Tongue (tissue), 2 donors: Measurements from ENCODE around the gene NLRP5. TPM values are rescaled to one million over a fixed set of nuclear protein-coding genes. Genes with fewer than 3 reads are reported as not detected.
"Not testable (repeated sequence)": the region's sequence is repeated elsewhere in the genome, so short reads cannot be mapped to it uniquely, and the experiment has no call there.

Source experiments
- DNase-seq: peaks from one replicate; pipeline ENCODE4 v3.0.0-alpha.2; 2015
- total RNA-seq: library from RNA; depleted of rRNA; stranded (reverse); fragments of >200 nt; gene quantifications from one replicate; pipeline ENCODE4 v1.2.3, GENCODE V29; 2014

NLRP5 gene
- total RNA-seq, 1 donor from 2014 or later = not detected

- DNase-seq = peak; percentile 80
These were observed 89.9 kb downstream of the NLRP5 start for GRCh38 chr19:56076498-56076897.

DNA sequence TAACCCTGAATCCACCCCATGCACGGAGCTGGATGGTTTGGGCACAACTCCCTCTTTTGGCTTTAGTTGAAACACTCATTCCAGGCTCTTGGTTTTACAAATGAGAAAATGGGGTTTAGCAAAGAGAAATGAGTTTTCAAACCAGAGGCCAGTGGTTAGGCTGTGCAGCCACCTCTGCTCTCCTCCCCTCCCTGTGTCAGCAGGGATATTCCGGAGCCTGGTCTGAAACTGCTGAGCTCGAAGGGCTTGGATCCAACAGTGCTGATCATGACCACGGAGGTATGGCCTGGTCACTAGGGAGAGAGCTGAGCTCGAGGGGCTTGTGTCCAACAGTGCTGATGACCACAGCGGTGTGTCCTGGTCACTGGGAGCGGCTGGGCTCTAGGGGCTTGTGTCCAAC is 93.0 kb downstream of the NLRP5 start:
- no peak for DNase-seq

DNA sequence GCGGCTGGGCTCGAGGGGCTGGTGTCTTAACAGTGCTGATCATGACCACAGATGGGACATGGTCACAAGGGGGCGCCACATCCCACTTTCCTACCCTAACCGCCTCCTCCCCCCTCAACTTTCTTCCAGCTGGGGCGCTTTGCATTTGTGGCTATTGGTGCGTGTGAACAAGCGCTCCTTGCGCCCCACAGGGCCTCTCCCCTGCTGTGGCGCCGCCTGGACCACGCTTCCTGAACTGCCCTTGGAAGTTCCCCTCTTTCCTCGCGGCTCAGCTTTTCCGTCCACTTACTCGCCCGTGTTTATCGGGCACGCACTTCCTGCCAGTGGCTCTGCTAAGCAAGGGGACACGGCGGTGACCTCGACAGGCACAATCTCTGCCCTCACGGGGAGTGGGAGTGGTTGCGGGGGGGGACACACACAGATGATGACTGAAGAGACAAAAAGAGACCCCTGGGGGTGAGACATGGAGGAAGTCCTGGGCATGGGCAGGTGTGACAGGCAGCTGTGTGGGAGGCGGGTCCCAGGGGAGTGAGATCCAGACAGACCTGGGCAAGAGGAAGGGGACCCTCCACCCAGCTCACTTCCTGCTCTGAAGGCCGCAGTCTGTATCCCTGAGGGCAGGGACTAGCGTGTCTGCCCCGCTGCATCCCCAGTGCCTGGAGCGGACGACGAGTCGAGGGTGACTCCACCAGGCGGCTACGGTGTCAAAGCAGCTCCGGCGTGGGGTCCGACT is 94.3 kb downstream of the NLRP5 start:
- peak; percentile 76 for DNase-seq

- DNase-seq = no peak
These were observed 97.1 kb downstream of the NLRP5 start for GRCh38 chr19:56083668-56084067.

- DNase-seq = no peak
These were observed 98.4 kb downstream of the NLRP5 start for GRCh38 chr19:56084835-56085536.

DNA sequence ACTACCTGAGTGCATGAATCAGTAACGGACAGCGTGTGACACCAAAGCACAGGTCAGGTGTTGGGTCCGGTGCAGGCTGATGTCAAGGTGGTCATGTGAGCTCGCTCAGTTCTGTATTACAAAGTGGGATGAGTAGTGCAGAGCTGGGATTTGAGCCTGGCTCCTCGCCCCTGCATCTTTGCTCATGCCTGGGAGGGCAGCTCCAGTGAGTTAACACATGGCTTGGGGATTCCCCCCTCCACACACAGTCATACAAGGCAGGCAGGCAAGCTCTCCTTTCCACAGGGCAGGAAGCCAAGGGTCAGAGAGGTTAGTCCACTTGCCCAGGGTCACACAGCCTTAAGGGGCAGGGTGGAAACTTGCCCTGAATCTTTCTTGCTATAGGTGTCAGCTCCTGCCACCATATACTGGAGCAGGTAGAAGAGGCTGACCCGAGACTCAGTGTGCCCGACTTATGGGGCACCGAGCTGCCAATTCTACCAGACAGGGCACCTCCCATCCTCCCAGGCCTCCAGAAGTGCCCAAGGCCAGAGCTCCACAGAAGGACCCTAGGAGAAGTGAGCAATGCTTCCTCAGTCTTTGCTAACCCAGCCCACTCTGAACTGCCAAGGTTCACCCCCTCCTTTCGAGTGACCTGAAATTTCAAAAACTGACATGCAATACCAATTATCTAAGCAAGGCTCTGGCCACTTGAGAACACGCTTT is 99.1 kb downstream of the NLRP5 start:
- no peak for DNase-seq

- no peak for DNase-seq
These were observed 100.3 kb downstream of the NLRP5 start for GRCh38 chr19:56086671-56087430.

DNA sequence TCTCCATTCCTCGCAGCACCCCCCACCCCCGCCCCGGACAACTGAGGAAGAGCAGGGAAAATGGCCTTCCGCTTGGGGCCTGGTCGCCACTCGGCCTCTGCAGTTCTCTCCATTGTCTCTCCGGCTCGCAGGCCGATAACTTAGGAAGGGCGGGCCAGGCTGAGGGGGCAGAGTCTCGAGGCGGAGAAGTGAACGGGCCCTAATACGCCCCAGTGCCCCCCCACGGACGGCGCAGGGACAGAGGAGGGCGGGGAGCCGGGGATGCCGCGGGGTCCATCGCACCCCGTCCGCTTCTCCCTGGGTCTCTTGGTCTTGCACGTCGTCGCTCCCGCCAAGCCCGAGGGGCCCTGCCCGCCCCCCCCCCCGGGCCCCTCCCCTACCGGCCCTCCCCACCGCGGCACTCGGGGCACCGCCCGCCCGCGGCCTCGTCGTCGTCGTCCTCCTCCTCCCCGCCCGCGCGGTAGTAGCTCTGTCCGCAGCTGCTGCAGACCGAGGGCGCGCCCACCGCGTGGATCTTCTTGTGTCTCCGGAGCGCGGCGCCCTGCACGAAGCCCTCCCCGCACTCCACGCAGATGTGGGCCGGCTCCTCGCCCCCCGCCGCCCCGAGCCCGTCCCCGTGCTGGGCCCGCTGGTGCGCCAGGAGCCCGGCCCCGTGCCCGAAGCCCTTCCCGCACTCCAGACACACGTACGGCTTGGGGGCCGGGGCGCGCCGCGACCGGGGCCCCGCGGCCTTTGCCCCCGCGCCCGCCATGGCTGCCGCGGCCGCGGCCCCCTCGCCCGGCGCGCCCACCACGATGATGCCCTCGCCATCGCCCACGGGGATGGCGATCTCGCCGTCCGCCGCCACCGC is 101.3 kb downstream of the NLRP5 start:
- DNase-seq = no peak

DNA sequence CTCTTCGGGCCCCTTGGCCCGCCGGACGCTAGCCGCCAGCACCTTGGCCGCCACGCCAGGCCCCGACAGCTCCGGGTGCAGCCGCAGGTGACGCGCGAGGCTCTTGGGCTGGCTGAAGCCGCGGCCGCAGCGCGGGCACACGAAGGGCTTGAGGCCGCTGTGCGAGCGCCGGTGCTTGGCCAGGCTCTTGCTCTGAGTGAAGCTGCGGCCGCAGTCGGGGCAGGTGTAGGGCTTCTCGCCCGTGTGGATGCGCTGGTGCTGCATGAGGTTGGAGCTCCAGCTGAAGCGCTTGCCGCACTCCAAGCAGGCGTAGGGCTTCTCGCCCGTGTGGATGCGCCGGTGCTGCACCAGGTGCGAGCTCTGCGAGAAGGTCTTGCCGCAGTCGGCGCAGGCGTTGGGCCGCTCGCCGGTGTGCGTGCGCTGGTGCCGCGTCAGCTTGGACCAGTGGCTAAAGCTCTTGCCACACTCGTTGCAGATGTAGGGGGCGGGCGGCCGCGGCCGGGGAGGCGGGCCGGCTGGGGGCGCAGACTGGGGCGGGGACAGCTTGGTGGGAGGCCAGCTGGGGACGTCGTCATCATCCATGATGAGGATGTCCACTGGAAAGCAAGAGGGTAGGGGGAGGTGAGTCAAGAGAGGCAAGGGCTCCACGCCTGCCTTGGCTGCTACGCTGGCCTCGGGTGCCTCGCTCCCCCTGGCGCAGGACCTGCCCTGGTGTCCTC is 102.1 kb downstream of the NLRP5 start:
- DNase-seq = no peak

DNA sequence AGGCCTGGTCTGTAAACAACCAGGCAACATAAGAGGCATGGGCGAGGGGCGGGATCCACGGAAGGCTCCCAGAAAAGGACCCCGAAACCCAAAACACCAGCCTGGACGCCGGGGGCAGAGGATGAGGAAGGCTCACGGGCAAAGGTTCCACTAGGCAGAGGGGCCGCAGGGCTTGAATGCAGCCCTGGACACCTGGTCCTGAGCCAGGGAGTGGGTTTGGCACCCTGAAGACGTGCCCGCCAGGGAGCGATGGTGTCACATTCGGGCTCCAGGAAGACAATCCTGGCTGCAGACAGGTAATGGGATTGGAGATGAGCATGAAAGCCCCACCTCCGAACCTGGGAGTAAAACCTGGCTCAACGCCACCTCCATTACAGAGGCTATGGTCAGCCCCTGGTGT is 102.8 kb downstream of the NLRP5 start:
- DNase-seq = no peak

DNA sequence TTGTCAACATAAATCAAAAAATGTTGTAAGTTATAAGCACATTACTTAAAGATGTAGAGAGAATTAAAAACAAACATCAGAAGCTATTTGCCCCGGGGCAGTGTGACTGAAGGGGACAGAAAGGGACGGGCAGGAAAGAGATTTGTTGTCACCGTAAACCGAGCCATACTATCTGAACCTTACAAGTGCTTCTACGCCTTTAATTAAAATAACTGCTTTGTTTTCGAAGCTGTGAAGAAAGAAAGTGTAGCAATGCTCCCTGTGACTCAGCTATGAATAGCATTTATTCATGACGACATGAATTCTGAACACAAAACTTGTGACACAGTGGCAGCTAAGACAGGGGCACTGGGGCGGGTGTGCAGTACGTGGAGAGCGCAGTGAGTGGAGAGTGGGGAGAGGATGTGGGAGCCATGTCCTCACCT is 104.5 kb downstream of the NLRP5 start:
- no peak for DNase-seq

- DNase-seq = no peak
These were observed 105.4 kb downstream of the NLRP5 start for GRCh38 chr19:56091751-56092546.

GRCh38 chr19:56092685-56093631 is 106.4 kb downstream of the NLRP5 start:
- no peak for DNase-seq

DNA sequence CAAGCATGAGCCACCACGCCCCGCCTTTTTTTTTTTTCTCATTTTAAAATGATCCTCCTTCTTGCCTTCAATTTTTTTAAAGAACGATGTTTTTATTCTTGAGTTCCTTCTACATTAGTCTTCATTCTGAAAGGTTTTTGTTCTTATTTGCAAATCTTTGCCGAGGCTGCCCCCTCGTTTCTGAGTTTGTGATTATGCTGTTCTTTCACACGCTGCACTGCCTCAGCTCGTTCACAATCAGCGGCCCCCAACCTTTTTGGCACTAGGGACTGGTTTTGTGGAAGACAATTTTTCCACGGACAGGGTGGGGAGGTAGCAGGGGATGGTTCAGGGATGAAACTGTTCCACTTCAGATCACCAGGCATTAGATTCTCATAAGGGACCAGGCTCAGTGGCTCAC is 107.9 kb downstream of the NLRP5 start:
- no peak for DNase-seq

- DNase-seq = no peak
These were observed 110.1 kb downstream of the NLRP5 start for GRCh38 chr19:56096665-56097064.

DNA sequence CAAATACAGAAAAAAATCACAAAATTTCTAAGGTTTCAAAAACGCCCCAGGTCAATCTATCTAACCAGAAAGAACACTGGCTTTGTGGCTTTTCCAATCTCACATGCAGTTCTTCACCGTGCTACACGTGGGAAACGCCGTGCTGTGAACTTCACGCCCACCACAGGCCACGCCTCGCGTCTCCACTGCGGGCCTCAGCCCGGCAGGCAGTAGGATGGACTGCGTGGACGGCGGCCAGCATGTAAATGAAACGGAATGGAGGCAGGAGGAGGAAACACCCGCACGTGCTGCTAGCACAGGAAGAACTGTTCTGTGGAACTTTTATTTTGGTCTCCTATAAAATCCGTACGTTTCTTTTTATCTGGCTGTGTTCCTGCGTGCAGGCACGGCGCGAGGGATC is 110.7 kb downstream of the NLRP5 start:
- DNase-seq = no peak

DNA sequence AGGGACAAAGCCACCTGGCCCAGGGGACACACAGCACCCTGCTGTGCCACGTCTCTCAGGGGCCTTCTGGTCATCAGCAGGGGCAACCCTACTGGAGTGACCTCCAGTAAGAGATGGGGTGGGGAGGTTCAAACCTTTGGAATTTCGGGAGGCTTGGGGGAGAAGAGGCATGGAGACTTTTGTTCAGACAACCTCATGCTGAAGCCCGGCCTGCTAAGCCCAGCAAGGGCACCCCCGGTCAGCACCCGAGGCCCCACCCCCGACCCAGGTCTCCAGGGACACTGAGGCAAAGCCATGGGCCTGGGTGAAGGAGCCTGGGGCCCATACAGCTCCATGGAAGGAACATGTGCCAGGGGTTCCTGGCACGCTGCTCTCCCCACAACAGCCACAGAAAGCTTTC is 111.2 kb downstream of the NLRP5 start:
- no peak for DNase-seq

DNA sequence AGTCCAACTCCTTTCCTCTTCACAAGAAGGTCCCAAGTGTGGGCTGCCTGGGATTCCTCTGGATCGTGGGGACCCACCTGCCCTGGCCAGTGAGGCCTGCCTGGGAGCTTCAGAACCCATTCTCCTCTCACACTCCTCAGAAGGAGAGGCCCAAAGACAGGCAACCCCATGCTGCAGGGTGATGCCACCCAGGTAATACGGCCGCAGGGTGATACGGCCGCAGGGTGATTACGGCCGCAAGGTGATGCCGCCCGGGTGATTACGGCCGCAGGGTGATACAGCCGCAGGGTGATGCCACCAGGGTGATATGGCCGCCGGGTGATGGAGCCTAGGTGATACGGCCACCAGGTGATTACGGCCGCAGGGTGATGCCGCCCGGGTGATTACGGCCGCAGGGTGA is 111.7 kb downstream of the NLRP5 start:
- not testable (repeated sequence) for DNase-seq
